ENCODE measurements around the gene TBC1D22A. TPM values are rescaled to one million over a fixed set of nuclear protein-coding genes. Genes with fewer than 3 reads are reported as not detected.

TBC1D22A gene
- total and polyA plus RNA-seq, 2 experiments from 2014 or later: 16.6 to 18.5 TPM

GRCh38 chr22:47093720-47094119 is 331.3 kb downstream of the TBC1D22A start:
- no peak overlapping the region for H3K4me3 ChIP-seq
- no peaks in the 10 kb centered on the region for H3K9me3 ChIP-seq (ENCODE audit: low read depth)
- H3K36me3 ChIP-seq: no peaks in the 10 kb centered on the region
- DNase-seq (ENCODE audit: low read depth in 1 of 2, low spot score in 1 of 2): no peak
- H3K4me1 ChIP-seq (ENCODE audit: low read depth): no peaks in the 10 kb centered on the region
- no peak for TF ChIP-seq CTCF (IDR thresholded peaks at IDR 0.05; ENCODE audit: low read depth, low read length)
- H3K27me3 ChIP-seq: no peaks in the 10 kb centered on the region
- no peak overlapping the region for H3K27ac ChIP-seq

- no peak for TF ChIP-seq CTCF (IDR thresholded peaks at IDR 0.05; ENCODE audit: low read depth, low read length)
- peak in 1 of 2 donors; percentile 51 for DNase-seq (ENCODE audit: low read depth in 1 of 2, low spot score in 1 of 2)
These were observed 332.4 kb downstream of the TBC1D22A start for GRCh38 chr22:47094861-47095330.

GRCh38 chr22:47095395-47096122 is 333.1 kb downstream of the TBC1D22A start:
- Histone ChIP-seq H3K36me3 (no peaks in the 10 kb centered on the region), H3K9me3 (ENCODE audit: low read depth) (no peaks in the 10 kb centered on the region), H3K4me1 (ENCODE audit: low read depth) (no peaks in the 10 kb centered on the region), H3K27me3 (no peaks in the 10 kb centered on the region), H3K27ac (no peak overlapping the region), H3K4me3 (no peak overlapping the region)
- TF ChIP-seq CTCF (IDR thresholded peaks at IDR 0.05; ENCODE audit: low read depth, low read length): no peak
- no peak for DNase-seq (ENCODE audit: low read depth in 1 of 2, low spot score in 1 of 2)

More at GRCh38 chr22:47094861-47095330, 332.4 kb downstream of the TBC1D22A start:
- Histone ChIP-seq H3K4me1 (ENCODE audit: low read depth) (no peaks in the 10 kb centered on the region), H3K9me3 (ENCODE audit: low read depth) (no peaks in the 10 kb centered on the region), H3K36me3 (no peaks in the 10 kb centered on the region), H3K27ac (no peak overlapping the region), H3K27me3 (no peaks in the 10 kb centered on the region), H3K4me3 (no peak overlapping the region)

GRCh38 chr22:47098121-47098520 is 335.7 kb downstream of the TBC1D22A start:
- no peak for DNase-seq (ENCODE audit: low read depth in 1 of 2, low spot score in 1 of 2)
- Histone ChIP-seq H3K27ac (no peak overlapping the region), H3K4me1 (ENCODE audit: low read depth) (no peaks in the 10 kb centered on the region), H3K27me3 (no peaks in the 10 kb centered on the region), H3K36me3 (no peaks in the 10 kb centered on the region), H3K4me3 (no peak overlapping the region), H3K9me3 (ENCODE audit: low read depth) (no peaks in the 10 kb centered on the region)
- no peak for TF ChIP-seq CTCF (IDR thresholded peaks at IDR 0.05; ENCODE audit: low read depth, low read length)

GRCh38 chr22:47098554-47098953 is 336.1 kb downstream of the TBC1D22A start:
- H3K27ac ChIP-seq: no peak overlapping the region
- no peak for TF ChIP-seq CTCF (IDR thresholded peaks at IDR 0.05; ENCODE audit: low read depth, low read length)
- H3K4me1 ChIP-seq (ENCODE audit: low read depth): no peaks in the 10 kb centered on the region

More at GRCh38 chr22:47098554-47098953, 336.1 kb downstream of the TBC1D22A start:
- H3K9me3 ChIP-seq (ENCODE audit: low read depth): no peaks in the 10 kb centered on the region
- no peak overlapping the region for H3K4me3 ChIP-seq
- H3K27me3 ChIP-seq: no peaks in the 10 kb centered on the region
- no peaks in the 10 kb centered on the region for H3K36me3 ChIP-seq
- DNase-seq (ENCODE audit: low read depth in 1 of 2, low spot score in 1 of 2): no peak

Data from cardiac muscle cell (in vitro differentiated cells and primary cell).